HEK293 (cell line): ENCODE data around the gene CA10.

Source experiments
- CTCF ChIP-seq: fragments of 450-650 bp; formaldehyde crosslinking; IDR thresholded peaks from 2 replicates; pipeline ENCODE4 v1.5.1; 2016; ENCODE audit warnings: missing biosample characterization, missing genetic modification characterization
- GLI2 ChIP-seq: fragments of 450-650 bp; formaldehyde crosslinking; IDR thresholded peaks from 2 replicates; pipeline ENCODE4; 2017; ENCODE audit warnings: missing biosample characterization, missing genetic modification characterization, low read depth, borderline replicate concordance
- GLIS1 ChIP-seq: fragments of 450-650 bp; formaldehyde crosslinking; IDR thresholded peaks from 2 replicates; pipeline ENCODE4 v1.5.1; 2016; ENCODE audit warnings: missing biosample characterization, missing genetic modification characterization
- GLIS2 ChIP-seq: fragments of 450-650 bp; formaldehyde crosslinking; IDR thresholded peaks from 2 replicates; pipeline ENCODE4 v1.5.1; 2016; ENCODE audit warnings: missing biosample characterization, missing genetic modification characterization
- HOXC10 ChIP-seq: sonication (generic); formaldehyde crosslinking; IDR thresholded peaks from 2 replicates; pipeline ENCODE4 v1.8.1; 2023; ENCODE audit warnings: mild to moderate bottlenecking, missing genetic modification reagents
- IKZF3 ChIP-seq: fragments of 450-650 bp; IDR thresholded peaks from 2 replicates; pipeline ENCODE4 v1.5.0; 2018; ENCODE audit warnings: missing biosample characterization, mild to moderate bottlenecking, missing genetic modification characterization, moderate library complexity
- KLF1 ChIP-seq: fragments of 450-650 bp; formaldehyde crosslinking; IDR thresholded peaks from 2 replicates; pipeline ENCODE4 v1.5.1; 2016; ENCODE audit warnings: missing biosample characterization, missing genetic modification characterization
- KLF10 ChIP-seq: fragments of 450-650 bp; IDR thresholded peaks from 2 replicates; pipeline ENCODE4 v1.5.1; 2018; ENCODE audit warnings: missing biosample characterization, mild to moderate bottlenecking, missing genetic modification characterization
- KLF7 ChIP-seq: fragments of 450-650 bp; formaldehyde crosslinking; IDR thresholded peaks from 2 replicates; pipeline ENCODE4 v1.5.1; 2016; ENCODE audit warnings: missing biosample characterization, missing genetic modification characterization, borderline replicate concordance
- MZF1 ChIP-seq: fragments of 450-650 bp; formaldehyde crosslinking; IDR thresholded peaks from 2 replicates; pipeline ENCODE4 v1.5.1; 2017; ENCODE audit warnings: missing biosample characterization, missing genetic modification characterization, borderline replicate concordance
- PRDM6 ChIP-seq: fragments of 450-650 bp; formaldehyde crosslinking; IDR thresholded peaks from 2 replicates; pipeline ENCODE4 v1.5.1; 2017; ENCODE audit warnings: missing biosample characterization, missing genetic modification characterization
- REPIN1 ChIP-seq: fragments of 450-650 bp; formaldehyde crosslinking; IDR thresholded peaks from 2 replicates; pipeline ENCODE4 v1.5.1; 2017; ENCODE audit warnings: missing biosample characterization, missing genetic modification characterization, low read depth
- SP2 ChIP-seq: fragments of 450-650 bp; formaldehyde crosslinking; IDR thresholded peaks from 2 replicates; pipeline ENCODE4 v1.5.1; 2016; ENCODE audit warnings: missing biosample characterization, missing genetic modification characterization
- YY2 ChIP-seq: fragments of 450-650 bp; formaldehyde crosslinking; IDR thresholded peaks from 2 replicates; pipeline ENCODE4 v1.5.1; 2016; ENCODE audit warnings: missing biosample characterization, missing genetic modification characterization
- ZBTB26 ChIP-seq: fragments of 450-650 bp; formaldehyde crosslinking; optimal IDR thresholded peaks from 2 replicates; pipeline ENCODE3; 2016; ENCODE audit warnings: missing biosample characterization, mild to moderate bottlenecking, missing genetic modification characterization
- ZFP41 ChIP-seq: fragments of 450-650 bp; formaldehyde crosslinking; IDR thresholded peaks from 2 replicates; pipeline ENCODE4 v1.5.1; 2016; ENCODE audit warnings: missing biosample characterization, missing genetic modification characterization, borderline replicate concordance
- ZFP69B ChIP-seq: fragments of 450-650 bp; formaldehyde crosslinking; IDR thresholded peaks from 2 replicates; pipeline ENCODE4 v1.5.1; 2016; ENCODE audit warnings: missing biosample characterization, missing genetic modification characterization
- ZNF140 ChIP-seq: fragments of 450-650 bp; formaldehyde crosslinking; IDR thresholded peaks from 2 replicates; pipeline ENCODE4 v1.5.1; 2016; ENCODE audit warnings: missing biosample characterization, missing genetic modification characterization
- ZNF157 ChIP-seq: fragments of 450-650 bp; formaldehyde crosslinking; IDR thresholded peaks from 2 replicates; pipeline ENCODE4 v1.5.1; 2016; ENCODE audit warnings: missing biosample characterization, missing genetic modification characterization
- ZNF2 ChIP-seq: fragments of 450-650 bp; formaldehyde crosslinking; IDR thresholded peaks from 2 replicates; pipeline ENCODE4 v1.5.1; 2016; ENCODE audit warnings: missing biosample characterization, missing genetic modification characterization
- ZNF223 ChIP-seq: fragments of 450-650 bp; formaldehyde crosslinking; IDR thresholded peaks from 2 replicates; pipeline ENCODE4 v1.5.1; 2016; ENCODE audit warnings: missing biosample characterization, missing genetic modification characterization
- ZNF350 ChIP-seq: fragments of 450-650 bp; formaldehyde crosslinking; IDR thresholded peaks from 2 replicates; pipeline ENCODE4 v1.5.0; 2017; ENCODE audit warnings: missing biosample characterization, mild to moderate bottlenecking, missing genetic modification characterization
- ZNF354C ChIP-seq: fragments of 450-650 bp; formaldehyde crosslinking; IDR thresholded peaks from 2 replicates; pipeline ENCODE4 v1.5.1; 2016; ENCODE audit warnings: missing biosample characterization, missing genetic modification characterization, low read depth, borderline replicate concordance
- ZNF416 ChIP-seq: fragments of 450-650 bp; formaldehyde crosslinking; IDR thresholded peaks from 2 replicates; pipeline ENCODE4 v1.5.1; 2016; ENCODE audit warnings: missing biosample characterization, missing genetic modification characterization
- ZNF501 ChIP-seq: fragments of 450-650 bp; formaldehyde crosslinking; IDR thresholded peaks from 2 replicates; pipeline ENCODE4 v1.5.1; 2016; ENCODE audit warnings: missing biosample characterization, missing genetic modification characterization
- ZNF521 ChIP-seq: fragments of 450-650 bp; formaldehyde crosslinking; IDR thresholded peaks from 2 replicates; pipeline ENCODE4 v1.5.1; 2017; ENCODE audit warnings: missing biosample characterization, mild to moderate bottlenecking, missing genetic modification characterization
- ZNF610 ChIP-seq: fragments of 450-650 bp; formaldehyde crosslinking; IDR thresholded peaks from 2 replicates; pipeline ENCODE4 v1.5.1; 2016; ENCODE audit warnings: missing biosample characterization, missing genetic modification characterization, borderline replicate concordance
- ZNF692 ChIP-seq: fragments of 450-650 bp; formaldehyde crosslinking; IDR thresholded peaks from 2 replicates; pipeline ENCODE4 v1.5.1; 2016; ENCODE audit warnings: missing biosample characterization, missing genetic modification characterization
- ZNF830 ChIP-seq: fragments of 450-650 bp; IDR thresholded peaks from 2 replicates; pipeline ENCODE4 v1.5.0; 2018; ENCODE audit warnings: missing biosample characterization, missing genetic modification characterization, low read depth, mild to moderate bottlenecking, moderate library complexity
- ZNF837 ChIP-seq: fragments of 450-650 bp; formaldehyde crosslinking; IDR thresholded peaks from 2 replicates; pipeline ENCODE4 v1.5.1; 2016; ENCODE audit warnings: missing biosample characterization, missing genetic modification characterization
- ZSCAN30 ChIP-seq: fragments of 450-650 bp; IDR thresholded peaks from 2 replicates; pipeline ENCODE4 v1.5.1; 2018; ENCODE audit warnings: missing biosample characterization, mild to moderate bottlenecking, missing genetic modification characterization, moderate library complexity
- ZXDB ChIP-seq: fragments of 450-650 bp; formaldehyde crosslinking; IDR thresholded peaks from 2 replicates; pipeline ENCODE4 v1.5.1; 2016; ENCODE audit warnings: missing biosample characterization, missing genetic modification characterization

CA10 gene

DNA sequence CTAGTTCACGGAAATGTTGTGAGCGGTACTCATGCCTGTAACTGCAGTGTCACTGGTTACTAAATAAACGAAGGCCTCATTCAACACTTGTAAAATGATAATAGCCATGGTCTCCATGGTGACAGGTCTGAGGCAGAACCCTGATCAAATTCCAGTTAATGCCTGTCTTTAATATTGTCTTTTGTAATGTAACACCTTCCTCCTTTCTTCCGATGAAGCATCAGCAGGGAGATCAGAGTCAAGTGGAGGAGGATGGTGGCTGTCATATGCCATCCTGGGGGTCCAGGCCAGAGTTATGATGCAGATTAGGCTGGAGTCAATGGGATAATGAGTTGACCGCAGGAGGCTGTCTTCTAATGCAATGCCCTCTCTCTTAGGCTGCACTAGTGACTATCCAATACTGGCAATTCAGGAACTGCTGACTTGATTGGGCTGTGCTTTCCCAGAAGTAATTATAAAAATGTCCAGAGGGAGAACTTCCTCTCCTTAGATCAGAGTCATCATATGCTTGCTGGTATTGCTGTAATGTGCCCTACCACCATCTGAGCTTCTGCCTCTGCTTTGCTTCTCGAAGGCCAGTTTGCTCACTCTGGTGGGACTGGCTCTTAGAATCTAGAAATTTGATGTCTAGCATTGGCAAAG, 419.1 kb downstream of the CA10 start (continued):
- no peak for TF ChIP-seq CTCF
- TF ChIP-seq MZF1 (tag by site-specific recombination) = no peak
- no peak for TF ChIP-seq KLF10 (tag by site-specific recombination)
- TF ChIP-seq KLF7 = no peak
- no peak for TF ChIP-seq ZNF157 (tag by site-specific recombination)
- TF ChIP-seq ZNF521 (tag by site-specific recombination) = no peak
- TF ChIP-seq ZNF140 (tag by site-specific recombination) = no peak
- TF ChIP-seq ZNF830 (tag by site-specific recombination) = no peak
- no peak for TF ChIP-seq REPIN1 (tag by site-specific recombination)
- no peak for TF ChIP-seq ZFP41 (tag by site-specific recombination)
- no peak for TF ChIP-seq ZNF223 (tag by site-specific recombination)
- TF ChIP-seq ZNF610 = no peak
- TF ChIP-seq ZSCAN30 (tag by site-specific recombination) = no peak
- TF ChIP-seq ZNF2 (tag by site-specific recombination) = no peak
- no peak for TF ChIP-seq ZNF416
- TF ChIP-seq ZNF692 (tag by site-specific recombination) = no peak
- no peak for TF ChIP-seq ZBTB26 (tag by site-specific recombination)
- no peak for TF ChIP-seq ZNF501 (tag by site-specific recombination)
- TF ChIP-seq YY2 (tag by site-specific recombination) = no peak
- TF ChIP-seq SP2 (tag by site-specific recombination) = no peak
- TF ChIP-seq HOXC10 = no peak
- TF ChIP-seq PRDM6 = no peak
- no peak for TF ChIP-seq GLIS2 (tag by site-specific recombination)
- TF ChIP-seq GLIS1 (tag by site-specific recombination) = peak; percentile 99
- TF ChIP-seq GLI2 = no peak; the same call in 1 of the 2 replicates
- TF ChIP-seq ZNF354C (tag by site-specific recombination) = no peak
- TF ChIP-seq ZNF837 = no peak
- no peak; the same call in 1 of the 2 replicates for TF ChIP-seq ZXDB (tag by site-specific recombination)
- TF ChIP-seq ZNF350 (tag by site-specific recombination) = no peak
- no peak for TF ChIP-seq KLF1 (tag by site-specific recombination)
- TF ChIP-seq IKZF3 (tag by site-specific recombination) = no peak
- no peak for TF ChIP-seq ZFP69B (tag by site-specific recombination)
